HepG2 (cell line): Measurements from ENCODE around the gene PACS1. TPM values are rescaled to one million over a fixed set of nuclear protein-coding genes. Genes with fewer than 3 reads are reported as not detected.
A peak's percentile ranks its signal among the peaks of the same experiment; 100 is the strongest.

Experiments used
- BORCS8-MEF2B ChIP-seq: sonication (generic); formaldehyde crosslinking; IDR thresholded peaks from 2 replicates; pipeline ENCODE4 v1.8.0; 2022; ENCODE audit warnings: mild to moderate bottlenecking, missing genetic modification reagents
- BRF2 ChIP-seq: sonication (generic); formaldehyde crosslinking; IDR thresholded peaks from 2 replicates; pipeline ENCODE4 v1.8.1; 2022; ENCODE audit warnings: mild to moderate bottlenecking, missing genetic modification reagents
- CEBPG ChIP-seq: IDR thresholded peaks from 2 replicates; pipeline ENCODE4 v1.6.1; 2016
- EEA1 ChIP-seq: sonication (generic); formaldehyde crosslinking; IDR thresholded peaks from 2 replicates; pipeline ENCODE4 v1.5.1; 2020; ENCODE audit warnings: mild to moderate bottlenecking, missing genetic modification reagents, borderline replicate concordance
- EED ChIP-seq: sonication (generic); formaldehyde crosslinking; IDR thresholded peaks from 2 replicates; pipeline ENCODE4 v1.5.0; 2020; ENCODE audit warnings: mild to moderate bottlenecking, missing genetic modification reagents
- FOXM1 ChIP-seq: sonication (generic); formaldehyde crosslinking; IDR thresholded peaks from 2 replicates; pipeline ENCODE4 v1.5.0; 2020; ENCODE audit warnings: missing genetic modification reagents
- HDAC1 ChIP-seq: sonication (generic); formaldehyde crosslinking; IDR thresholded peaks from 2 replicates; pipeline ENCODE4 v1.5.1; 2020; ENCODE audit warnings: mild to moderate bottlenecking, missing genetic modification reagents
- MATR3 ChIP-seq: sonication (generic); formaldehyde crosslinking; IDR thresholded peaks from 2 replicates; pipeline ENCODE4 v1.4.0; 2020; ENCODE audit warnings: missing genetic modification reagents
- MAZ ChIP-seq, 2 experiments: sonication (generic) in 1 of 2; formaldehyde crosslinking in 1 of 2; IDR thresholded peaks; 2 replicates each; pipeline versions ENCODE4 v1.5.0 to v1.6.1; 2012 to 2020; ENCODE audit warnings: low read depth in 2 of 2, mild to moderate bottlenecking in 2 of 2, borderline replicate concordance in 1 of 2, improper control_type of control experiment in 1 of 2, low read length in 1 of 2, missing genetic modification reagents in 1 of 2, moderate library complexity in 1 of 2
- MEIS2 ChIP-seq: sonication (generic); formaldehyde crosslinking; IDR thresholded peaks from 2 replicates; pipeline ENCODE4 v1.9.0; 2021; ENCODE audit warnings: mild to moderate bottlenecking, missing genetic modification reagents
- SKIL ChIP-seq: sonication (generic); formaldehyde crosslinking; IDR thresholded peaks from 2 replicates; pipeline ENCODE4 v1.8.0; 2022; ENCODE audit warnings: missing genetic modification reagents, mild to moderate bottlenecking, moderate library complexity, borderline replicate concordance
- ZBTB4 ChIP-seq: sonication (generic); formaldehyde crosslinking; IDR thresholded peaks from 2 replicates; pipeline ENCODE4 v1.4.0; 2020; ENCODE audit warnings: missing genetic modification reagents, mild to moderate bottlenecking, borderline replicate concordance
- ZBTB7B ChIP-seq: sonication (generic); formaldehyde crosslinking; IDR thresholded peaks from 2 replicates; pipeline ENCODE4 v1.4.0; 2020; ENCODE audit warnings: missing genetic modification reagents
- ZNF34 ChIP-seq: sonication (generic); formaldehyde crosslinking; IDR thresholded peaks from 2 replicates; pipeline ENCODE4 v1.4.0; 2020; ENCODE audit warnings: mild to moderate bottlenecking, missing genetic modification reagents, borderline replicate concordance
- ZNF468 ChIP-seq: sonication (generic); formaldehyde crosslinking; IDR thresholded peaks from 2 replicates; pipeline ENCODE4 v1.8.0; 2022; ENCODE audit warnings: mild to moderate bottlenecking, moderate library complexity, missing genetic modification reagents
- polyA plus RNA-seq, 8 experiments: library from polyadenylated mRNA; depleted of rRNA in 3 of 8; stranded (reverse) in 7 of 8; unstranded in 1 of 8; fragments of >200 nt; fragmentation: Illumina TruSeq in 4 of 8; extraction: Trizol in 4 of 8; gene quantifications; 2 replicates each; pipeline versions ENCODE4 v1.2.1 to v1.2.3, GENCODE V29; 2011 to 2016; ENCODE audit warnings: low read depth in 4 of 8, missing spikeins in 1 of 8, mixed read lengths in 1 of 8; ENCODE audit not compliant: insufficient read depth in 1 of 8
- total RNA-seq, 5 experiments: library from RNA; depleted of rRNA; stranded (reverse); fragments of >200 nt; fragmentation: Illumina TruSeq; extraction: Trizol; gene quantifications; 2 replicates each; pipeline ENCODE4 v1.2.3, GENCODE V29; 2016; ENCODE audit warnings: low read depth in 1 of 5
- TF ChIP-seq, protein P1 (sequence below): sonication (generic); formaldehyde crosslinking; conservative IDR thresholded peaks from 2 replicates; pipeline ENCODE4 v1.8.1; 2023; ENCODE audit warnings: missing genetic modification reagents
- TF ChIP-seq, protein P2 (sequence below): sonication (generic); formaldehyde crosslinking; IDR thresholded peaks from 2 replicates; pipeline ENCODE4 v1.4.0; 2020; ENCODE audit warnings: missing genetic modification reagents
- TF ChIP-seq, protein P3 (sequence below): sonication (generic); formaldehyde crosslinking; IDR thresholded peaks from 2 replicates; pipeline ENCODE4 v1.5.0; 2020; ENCODE audit warnings: missing genetic modification reagents

Gene PACS1
- total and polyA plus RNA-seq, 2 of the 13 experiments (the other 11 are each of a cell fraction or from before 2014, with no cell fraction given) = 7.6 to 8.6 TPM

GRCh38 chr11:66267379-66268243, 197.5 kb downstream of the PACS1 start (continued):
- TF ChIP-seq ZBTB7B (CRISPR knock-in tag) (no peak; the same call in 1 of the 2 replicates), SKIL (CRISPR knock-in tag) (no peak), FOXM1 (CRISPR knock-in tag) (no peak), MATR3 (CRISPR knock-in tag) (no peak), EEA1 (CRISPR knock-in tag) (no peak), BRF2 (no peak), MAZ (IDR thresholded peaks at IDR 0.05; ENCODE audit: borderline replicate concordance, low read depth, low read length) (0 out of 2 replicates have a peak, but pooled peaks have one; percentile 2), MAZ (CRISPR knock-in tag; IDR thresholded peaks at IDR 0.05; ENCODE audit: low read depth) (peak; percentile 23; the same call in 1 of the 2 replicates), CEBPG (CRISPR knock-in tag) (no peak), ZNF468 (CRISPR knock-in tag) (no peak), ZBTB4 (CRISPR knock-in tag) (no peak), HDAC1 (no peak), ZNF34 (CRISPR knock-in tag) (no peak), MEIS2 (CRISPR knock-in tag) (0 out of 2 replicates have a peak, but pooled peaks have one; percentile 43), BORCS8-MEF2B (CRISPR knock-in tag) (no peak), EED (0 out of 2 replicates have a peak, but pooled peaks have one; percentile 5)
- TF ChIP-seq, protein P1, sequence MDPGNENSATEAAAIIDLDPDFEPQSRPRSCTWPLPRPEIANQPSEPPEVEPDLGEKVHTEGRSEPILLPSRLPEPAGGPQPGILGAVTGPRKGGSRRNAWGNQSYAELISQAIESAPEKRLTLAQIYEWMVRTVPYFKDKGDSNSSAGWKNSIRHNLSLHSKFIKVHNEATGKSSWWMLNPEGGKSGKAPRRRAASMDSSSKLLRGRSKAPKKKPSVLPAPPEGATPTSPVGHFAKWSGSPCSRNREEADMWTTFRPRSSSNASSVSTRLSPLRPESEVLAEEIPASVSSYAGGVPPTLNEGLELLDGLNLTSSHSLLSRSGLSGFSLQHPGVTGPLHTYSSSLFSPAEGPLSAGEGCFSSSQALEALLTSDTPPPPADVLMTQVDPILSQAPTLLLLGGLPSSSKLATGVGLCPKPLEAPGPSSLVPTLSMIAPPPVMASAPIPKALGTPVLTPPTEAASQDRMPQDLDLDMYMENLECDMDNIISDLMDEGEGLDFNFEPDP (CRISPR knock-in tag) = no peak
- TF ChIP-seq, protein P2, sequence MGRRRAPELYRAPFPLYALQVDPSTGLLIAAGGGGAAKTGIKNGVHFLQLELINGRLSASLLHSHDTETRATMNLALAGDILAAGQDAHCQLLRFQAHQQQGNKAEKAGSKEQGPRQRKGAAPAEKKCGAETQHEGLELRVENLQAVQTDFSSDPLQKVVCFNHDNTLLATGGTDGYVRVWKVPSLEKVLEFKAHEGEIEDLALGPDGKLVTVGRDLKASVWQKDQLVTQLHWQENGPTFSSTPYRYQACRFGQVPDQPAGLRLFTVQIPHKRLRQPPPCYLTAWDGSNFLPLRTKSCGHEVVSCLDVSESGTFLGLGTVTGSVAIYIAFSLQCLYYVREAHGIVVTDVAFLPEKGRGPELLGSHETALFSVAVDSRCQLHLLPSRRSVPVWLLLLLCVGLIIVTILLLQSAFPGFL (CRISPR knock-in tag) = no peak
- TF ChIP-seq, protein P3, sequence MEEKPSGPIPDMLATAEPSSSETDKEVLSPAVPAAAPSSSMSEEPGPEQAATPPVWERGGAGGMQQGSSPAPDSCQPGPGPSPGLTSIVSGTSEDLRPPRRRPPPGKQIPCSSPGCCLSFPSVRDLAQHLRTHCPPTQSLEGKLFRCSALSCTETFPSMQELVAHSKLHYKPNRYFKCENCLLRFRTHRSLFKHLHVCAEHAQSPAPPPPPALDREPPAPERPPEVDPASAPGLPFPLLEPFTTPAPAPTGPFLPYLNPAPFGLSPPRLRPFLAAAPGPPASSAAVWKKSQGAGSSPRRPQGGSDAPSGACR (CRISPR knock-in tag) = 0 out of 2 replicates have a peak, but pooled peaks have one; percentile 15
